Dendritic cell treated with granulocyte-macrophage colony-stimulating factor and Interleukin-4, amounts not matched to agents 40 ng/mL and 50 ng/mL, for 4 days (primary cell): ENCODE data around the gene SFXN4.
"Not testable (repeated sequence)": the region's sequence is repeated elsewhere in the genome, so short reads cannot be mapped to it uniquely, and the experiment has no call there.

Source experiments
- H3K27ac Mint-ChIP-seq: one replicate; pipeline ENCODE4 v1.8.0; 2022; ENCODE audit warnings: mild to moderate bottlenecking, mixed read lengths
- H3K27me3 Mint-ChIP-seq: one replicate; pipeline ENCODE4 v1.8.0; 2022; ENCODE audit warnings: mild to moderate bottlenecking, mixed read lengths
- H3K36me3 Mint-ChIP-seq: one replicate; pipeline ENCODE4 v1.8.0; 2022; ENCODE audit warnings: low read depth, mixed read lengths
- H3K4me1 Mint-ChIP-seq: one replicate; pipeline ENCODE4 v1.8.0; 2022; ENCODE audit warnings: low read depth, mixed read lengths
- H3K4me3 Mint-ChIP-seq: one replicate; pipeline ENCODE4 v1.8.0; 2022; ENCODE audit warnings: mild to moderate bottlenecking, moderate library complexity, mixed read lengths
- H3K9me3 Mint-ChIP-seq: one replicate; pipeline ENCODE4 v1.8.0; 2022; ENCODE audit warnings: mixed read lengths
- intact Hi-C: fragments of 100-400 bp; cut with micrococcal nuclease; formaldehyde crosslinking; loops from one replicate; pipeline ENCODE4 v1.15.0; 2022

SFXN4 gene

GRCh38 chr10:119149157-119149556 lies 16.4 kb downstream of the SFXN4 start:
- H3K27ac Mint-ChIP-seq: no peak overlapping the region
- intact Hi-C loops: no loop called here
- no peaks in the 10 kb centered on the region for H3K27me3 Mint-ChIP-seq
- H3K4me1 Mint-ChIP-seq: no peaks in the 10 kb centered on the region
- peaks cover 86% of the 10 kb centered on the region for H3K36me3 Mint-ChIP-seq
- no peak overlapping the region for H3K4me3 Mint-ChIP-seq
- H3K9me3 Mint-ChIP-seq: no peaks in the 10 kb centered on the region

- intact Hi-C loops: no loop called here
- no peak overlapping the region for H3K27ac Mint-ChIP-seq
- peaks cover 78% of the 10 kb centered on the region for H3K36me3 Mint-ChIP-seq
These were observed 21.9 kb downstream of the SFXN4 start for GRCh38 chr10:119143657-119144056.

GRCh38 chr10:119140603-119141245 lies 24.8 kb downstream of the SFXN4 start:
- Mint-ChIP-seq H3K4me1 (peaks cover 16% of the 10 kb centered on the region), H3K36me3 (peaks cover 55% of the 10 kb centered on the region), H3K9me3 (no peaks in the 10 kb centered on the region), H3K27me3 (no peaks in the 10 kb centered on the region), H3K4me3 (no peak overlapping the region), H3K27ac (no peak overlapping the region)
- intact Hi-C loops: no loop called here

More at GRCh38 chr10:119143657-119144056, 21.9 kb downstream of the SFXN4 start:
- Mint-ChIP-seq H3K27me3 (no peaks in the 10 kb centered on the region), H3K4me1 (peaks cover 10% of the 10 kb centered on the region), H3K4me3 (no peak overlapping the region), H3K9me3 (no peaks in the 10 kb centered on the region)

- Mint-ChIP-seq H3K27ac (no peak overlapping the region), H3K36me3 (peaks cover 52% of the 10 kb centered on the region), H3K27me3 (no peaks in the 10 kb centered on the region), H3K9me3 (no peaks in the 10 kb centered on the region), H3K4me1 (peaks cover 26% of the 10 kb centered on the region), H3K4me3 (no peak overlapping the region)
- intact Hi-C loops: loop anchor here (5.0 kb wide), 1 partner anchor 58 kb away; no protein-coding TSS in a partner anchor
These were observed 25.9 kb downstream of the SFXN4 start for GRCh38 chr10:119139464-119140067.

- Mint-ChIP-seq H3K4me3 (no peak overlapping the region), H3K9me3 (no peaks in the 10 kb centered on the region), H3K36me3 (peaks cover 55% of the 10 kb centered on the region), H3K27me3 (no peaks in the 10 kb centered on the region), H3K27ac (peak overlapping the region; percentile 12), H3K4me1 (peaks cover 32% of the 10 kb centered on the region)
- intact Hi-C loops: loop anchor here (5.0 kb wide), 1 partner anchor 59 kb away; no protein-coding TSS in a partner anchor
These were observed 26.9 kb downstream of the SFXN4 start for GRCh38 chr10:119138346-119139306.

- H3K4me3 Mint-ChIP-seq, H3K9me3 Mint-ChIP-seq, H3K27ac Mint-ChIP-seq, H3K27me3 Mint-ChIP-seq: not testable (repeated sequence)
- Mint-ChIP-seq H3K4me1 (peaks cover 40% of the 10 kb centered on the region), H3K36me3 (peaks cover 55% of the 10 kb centered on the region)
- intact Hi-C loops: loop anchor here (5.0 kb wide), 1 partner anchor 59 kb away; no protein-coding TSS in a partner anchor
These were observed 27.6 kb downstream of the SFXN4 start for GRCh38 chr10:119137878-119138277.

GRCh38 chr10:119136084-119136483 lies 29.4 kb downstream of the SFXN4 start:
- H3K36me3 Mint-ChIP-seq: peaks cover 57% of the 10 kb centered on the region
- H3K4me1 Mint-ChIP-seq: peaks cover 56% of the 10 kb centered on the region
- no peaks in the 10 kb centered on the region for H3K27me3 Mint-ChIP-seq
- no peak overlapping the region for H3K27ac Mint-ChIP-seq
- no peak overlapping the region for H3K4me3 Mint-ChIP-seq
- no peaks in the 10 kb centered on the region for H3K9me3 Mint-ChIP-seq
- intact Hi-C loops: loop anchor here (5.0 kb wide), 1 partner anchor 61 kb away; no protein-coding TSS in a partner anchor

GRCh38 chr10:119135513-119135881 lies 30.0 kb downstream of the SFXN4 start:
- H3K4me3 Mint-ChIP-seq: no peak overlapping the region
- intact Hi-C loops: loop anchor here (5.0 kb wide), 1 partner anchor 62 kb away; no protein-coding TSS in a partner anchor
- peaks cover 62% of the 10 kb centered on the region for H3K4me1 Mint-ChIP-seq
- H3K27ac Mint-ChIP-seq: peak overlapping the region; percentile 61
- H3K36me3 Mint-ChIP-seq: peaks cover 57% of the 10 kb centered on the region
- H3K9me3 Mint-ChIP-seq: no peaks in the 10 kb centered on the region
- no peaks in the 10 kb centered on the region for H3K27me3 Mint-ChIP-seq

- Mint-ChIP-seq H3K4me3 (no peak overlapping the region), H3K9me3 (no peaks in the 10 kb centered on the region), H3K27me3 (no peaks in the 10 kb centered on the region), H3K36me3 (peaks cover 57% of the 10 kb centered on the region), H3K4me1 (peaks cover 70% of the 10 kb centered on the region), H3K27ac (peak overlapping the region; percentile 91)
- intact Hi-C loops: no loop called here
These were observed 31.6 kb downstream of the SFXN4 start for GRCh38 chr10:119133949-119134348.

- peak overlapping the region; percentile 91 for H3K27ac Mint-ChIP-seq
- H3K4me3 Mint-ChIP-seq: peak overlapping the region; percentile 62
- no peaks in the 10 kb centered on the region for H3K9me3 Mint-ChIP-seq
- intact Hi-C loops: no loop called here
- H3K4me1 Mint-ChIP-seq: peaks cover 66% of the 10 kb centered on the region
- H3K27me3 Mint-ChIP-seq: no peaks in the 10 kb centered on the region
- peaks cover 61% of the 10 kb centered on the region for H3K36me3 Mint-ChIP-seq
These were observed 32.8 kb downstream of the SFXN4 start for GRCh38 chr10:119132521-119133345.

GRCh38 chr10:119131512-119132240 lies 33.8 kb downstream of the SFXN4 start:
- Mint-ChIP-seq H3K4me1 (peaks cover 66% of the 10 kb centered on the region), H3K4me3 (peak overlapping the region; percentile 62), H3K27ac (peak overlapping the region; percentile 91), H3K9me3 (no peaks in the 10 kb centered on the region), H3K27me3 (no peaks in the 10 kb centered on the region), H3K36me3 (peaks cover 70% of the 10 kb centered on the region)
- intact Hi-C loops: no loop called here

- H3K27me3 Mint-ChIP-seq: no peaks in the 10 kb centered on the region
- H3K9me3 Mint-ChIP-seq: no peaks in the 10 kb centered on the region
- no peak overlapping the region for H3K4me3 Mint-ChIP-seq
- H3K4me1 Mint-ChIP-seq: peaks cover 57% of the 10 kb centered on the region
- intact Hi-C loops: no loop called here
- H3K36me3 Mint-ChIP-seq: peaks cover 90% of the 10 kb centered on the region
- H3K27ac Mint-ChIP-seq: peak overlapping the region; percentile 91
These were observed 35.8 kb downstream of the SFXN4 start for GRCh38 chr10:119129721-119130120.

- Mint-ChIP-seq H3K36me3 (peaks cover 99% of the 10 kb centered on the region), H3K4me3 (no peak overlapping the region), H3K27me3 (no peaks in the 10 kb centered on the region), H3K27ac (no peak overlapping the region), H3K9me3 (no peaks in the 10 kb centered on the region), H3K4me1 (peaks cover 24% of the 10 kb centered on the region)
- intact Hi-C loops: no loop called here
These were observed 39.6 kb downstream of the SFXN4 start for GRCh38 chr10:119125942-119126341.
